DMS153 treated with DMSO at 0.1 percent for 48 hours (cell line): ENCODE results near the gene NEUROG3.

Experiments
- DNase-seq: peaks from one replicate; lab custom pipeline; 2025; ENCODE audit not compliant: unreplicated experiment; lab: John Stamatoyannopoulos, UW

The NEUROG3 gene

GRCh38 chr10:69573056-69573806, at the start of gene NEUROG3:
Gene NEUROG3 (minus strand): TSS chr10:69573422. CDS start chr10:69573043, 379 bp downstream.
- no peak for DNase-seq

GRCh38 chr10:69620625-69621024, 47.4 kb upstream of the NEUROG3 start:
- no peak for DNase-seq

GRCh38 chr10:69619626-69620025, 46.4 kb upstream of the NEUROG3 start:
- no peak for DNase-seq

- DNase-seq = no peak
These were observed 45.5 kb upstream of the NEUROG3 start for GRCh38 chr10:69618746-69619145.

GRCh38 chr10:69616358-69616757, 43.1 kb upstream of the NEUROG3 start:
- no peak for DNase-seq

GRCh38 chr10:69614130-69614529, 40.9 kb upstream of the NEUROG3 start:
- DNase-seq = no peak

GRCh38 chr10:69612760-69613159, 39.5 kb upstream of the NEUROG3 start:
- DNase-seq = no peak

GRCh38 chr10:69609077-69609476, 35.9 kb upstream of the NEUROG3 start:
- DNase-seq = no peak

GRCh38 chr10:69600761-69601330, 27.6 kb upstream of the NEUROG3 start:
- DNase-seq = no peak

GRCh38 chr10:69588358-69588757, 15.1 kb upstream of the NEUROG3 start:
- DNase-seq = no peak

- DNase-seq = no peak
These were observed 11.4 kb upstream of the NEUROG3 start for GRCh38 chr10:69584624-69585023.

- no peak for DNase-seq
These were observed 9.9 kb upstream of the NEUROG3 start for GRCh38 chr10:69583106-69583505.

- DNase-seq = no peak
These were observed 7.2 kb upstream of the NEUROG3 start for GRCh38 chr10:69580435-69580834.

GRCh38 chr10:69579464-69580060, 6.3 kb upstream of the NEUROG3 start:
- no peak for DNase-seq

- no peak for DNase-seq
These were observed 5.3 kb upstream of the NEUROG3 start for GRCh38 chr10:69578508-69578991.

- peak; percentile 78 for DNase-seq
These were observed 4.3 kb upstream of the NEUROG3 start for GRCh38 chr10:69577268-69578232.

GRCh38 chr10:69576334-69577011, 3.3 kb upstream of the NEUROG3 start:
- no peak for DNase-seq

GRCh38 chr10:69575164-69575722, 2.0 kb upstream of the NEUROG3 start:
- no peak for DNase-seq

- DNase-seq = no peak
These were observed 1.4 kb upstream of the NEUROG3 start for GRCh38 chr10:69574571-69574978.
